HG03439 (cell line): Measurements from ENCODE around the gene CDC42BPG.

ENCODE experiments used
- ATAC-seq: cut with Tn5 transposase; IDR thresholded peaks from one replicate; pipeline ENCODE4 v1.9.1; 2021; ENCODE audit warnings: mild to moderate bottlenecking, moderate library complexity; ENCODE audit not compliant: unreplicated experiment

Gene CDC42BPG

DNA sequence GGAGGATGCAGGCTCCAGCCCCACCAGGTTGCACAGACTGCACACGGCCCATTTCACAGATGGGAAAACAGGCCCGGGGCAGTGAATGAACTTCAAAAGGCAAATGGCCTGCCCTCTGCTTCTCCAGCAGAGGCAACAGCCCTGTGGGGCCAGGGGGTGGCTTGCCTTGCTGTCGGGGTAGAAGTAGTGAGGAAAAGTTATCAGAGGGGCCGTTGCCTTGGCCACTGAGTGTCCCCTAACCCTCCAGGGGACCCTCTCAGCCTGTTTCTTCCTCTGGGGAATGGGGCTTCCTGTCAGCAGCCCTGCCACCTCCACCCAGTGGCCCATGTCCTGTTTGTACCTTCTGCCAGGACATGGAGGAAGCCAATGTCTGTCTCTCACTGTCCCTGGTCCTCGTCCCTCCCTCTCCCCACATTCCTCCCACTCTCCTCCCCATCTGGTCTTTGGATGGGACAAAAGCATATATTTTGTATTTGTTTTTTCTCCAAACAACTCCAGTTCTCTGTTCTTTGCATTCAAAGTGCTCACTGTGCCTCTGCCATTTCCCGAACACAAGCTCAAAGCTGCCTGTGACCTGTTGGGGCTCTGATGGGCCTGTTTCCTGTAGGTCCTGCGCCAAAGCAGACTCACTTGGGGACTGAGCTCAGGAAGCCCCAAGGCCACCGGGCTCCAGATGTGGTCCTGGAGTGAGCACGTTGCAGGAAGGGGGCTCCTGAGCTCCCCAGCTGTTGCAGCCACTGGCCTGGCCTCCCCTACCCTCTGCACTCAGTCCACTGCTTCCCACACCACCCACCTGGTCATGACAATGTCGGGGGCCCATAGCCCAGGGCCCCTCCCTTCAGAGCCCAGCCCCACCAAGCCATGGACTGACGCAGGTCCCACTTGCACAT, 50.9 kb downstream of the CDC42BPG start:
- ATAC-seq, result no peak

DNA sequence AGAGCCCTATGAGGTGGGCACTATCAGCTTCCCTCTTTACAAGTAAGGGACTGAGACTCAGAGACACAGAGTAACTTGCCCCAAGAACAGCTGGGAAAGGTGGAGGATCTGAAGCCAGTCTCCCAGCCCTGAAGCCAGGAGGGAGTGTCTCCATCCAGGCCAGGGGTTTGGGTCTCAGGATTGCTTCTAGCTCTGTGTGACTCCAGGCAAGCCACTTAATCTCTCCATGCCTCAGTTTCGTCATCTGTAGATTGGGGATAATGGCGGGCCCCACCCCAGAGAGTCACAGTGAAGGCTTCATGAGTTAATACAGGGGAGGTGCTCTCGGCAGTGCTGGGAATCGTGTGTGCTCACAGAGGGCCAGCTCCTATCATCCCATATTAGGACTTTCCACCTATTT, 52.0 kb downstream of the CDC42BPG start:
- ATAC-seq, result no peak

DNA sequence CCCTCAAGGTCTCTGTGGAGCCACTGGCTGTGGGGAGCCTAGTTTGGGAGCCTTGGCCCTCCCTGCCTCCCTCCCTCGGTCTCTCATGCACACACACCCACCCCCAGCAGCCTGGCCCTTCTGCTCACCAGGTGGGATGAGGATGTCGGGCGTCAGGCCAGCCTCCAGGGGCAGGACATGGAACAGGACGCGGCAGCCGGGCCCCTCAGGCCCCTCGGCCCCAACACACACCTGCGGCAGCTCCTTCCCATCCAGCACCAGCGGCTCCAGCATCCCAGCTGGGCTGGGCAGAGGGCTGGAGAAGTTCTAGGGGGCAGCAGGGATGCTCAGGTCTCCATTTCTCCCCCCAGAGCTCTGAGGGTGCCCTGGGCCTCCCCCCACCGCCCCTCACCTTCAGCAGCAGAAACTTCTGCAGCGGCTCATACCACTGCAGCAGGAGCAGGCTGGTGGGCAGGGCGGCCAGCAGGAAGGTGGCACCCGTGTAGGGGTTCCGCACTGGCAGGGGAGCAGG, 52.6 kb downstream of the CDC42BPG start:
- no peak for ATAC-seq

DNA sequence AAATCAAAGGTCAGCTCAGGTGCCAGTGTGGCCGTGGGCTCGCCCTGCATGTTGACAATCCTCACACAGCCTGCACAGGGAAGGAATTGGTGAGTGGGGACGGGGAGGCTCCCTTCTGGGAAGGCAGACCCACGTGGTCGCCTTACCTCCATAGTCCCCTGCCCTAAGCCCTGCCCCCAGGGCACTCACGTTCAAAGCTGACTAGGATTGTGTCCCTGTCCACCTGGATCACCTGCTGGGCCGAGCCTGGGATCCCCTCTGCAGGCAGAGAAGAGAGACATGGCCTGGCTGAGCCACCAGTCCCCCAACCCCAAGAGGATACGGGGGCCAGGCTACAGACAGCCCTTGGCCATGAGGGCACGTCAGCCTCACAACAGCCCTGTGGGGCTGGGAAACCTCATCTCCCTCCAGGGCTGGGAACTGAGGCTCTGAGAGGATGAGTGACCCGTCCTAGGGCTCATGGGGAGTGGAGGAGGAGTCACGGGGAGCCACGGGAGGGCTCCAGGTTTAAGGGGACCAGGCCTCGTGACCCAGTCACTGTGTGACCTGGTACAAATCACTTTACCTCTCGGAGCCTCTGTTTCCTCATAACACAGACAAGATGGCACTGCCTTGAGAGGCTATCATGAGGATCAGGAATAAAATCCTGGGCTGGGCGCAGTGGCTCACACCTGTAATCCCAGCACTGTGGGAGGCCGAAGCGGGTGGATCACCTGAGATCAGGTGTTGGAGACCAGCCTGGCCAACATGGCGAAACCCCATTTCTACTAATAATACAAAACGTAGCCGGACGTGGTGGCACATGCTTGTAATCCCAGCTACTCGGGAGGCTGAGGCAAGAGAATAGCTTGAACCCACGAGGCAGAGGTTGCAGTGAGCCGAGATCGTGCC, 54.0 kb downstream of the CDC42BPG start:
- no peak for ATAC-seq

DNA sequence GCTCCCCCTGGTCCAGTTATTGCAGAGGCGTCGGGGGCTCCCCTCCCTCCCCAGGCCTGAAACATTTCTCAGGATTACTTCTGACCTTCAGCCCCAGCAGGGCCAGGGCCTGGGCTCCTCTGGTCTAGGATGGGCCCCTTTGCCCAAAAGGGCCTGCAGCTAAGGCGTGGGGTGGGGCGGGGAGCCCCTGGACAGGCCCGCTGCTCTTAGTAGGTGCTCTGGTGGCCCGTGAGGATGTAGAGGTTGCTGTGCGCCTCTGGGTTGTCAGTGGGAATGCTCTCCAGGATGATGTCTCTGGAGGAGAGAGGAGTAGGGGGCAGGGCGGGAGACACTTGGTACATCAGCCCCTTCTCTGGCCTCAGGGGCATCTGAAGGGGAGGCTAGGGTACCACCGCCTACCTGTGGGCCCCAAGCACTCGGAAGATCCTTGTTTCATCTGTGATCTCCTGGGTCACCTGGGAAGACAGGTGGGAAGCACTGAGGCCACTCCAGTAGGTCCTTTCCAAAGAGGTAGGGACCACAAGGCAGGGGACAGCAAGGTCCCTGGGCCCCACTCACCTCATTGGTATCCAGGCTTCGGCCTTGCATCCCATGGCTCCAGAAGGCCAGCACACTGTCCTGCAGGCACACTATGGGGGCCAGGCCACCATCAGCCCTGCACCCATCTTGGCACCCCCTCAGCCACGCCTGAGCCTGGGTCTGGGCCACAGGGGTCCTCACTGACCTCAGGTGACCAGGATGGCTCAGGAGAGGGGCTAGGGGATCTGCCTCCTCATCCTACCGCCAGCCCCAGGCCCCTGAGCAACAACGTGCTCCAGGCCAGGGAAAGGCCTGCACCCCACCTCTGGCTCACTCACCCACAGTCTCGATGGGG, 54.9 kb downstream of the CDC42BPG start:
- ATAC-seq, result no peak

DNA sequence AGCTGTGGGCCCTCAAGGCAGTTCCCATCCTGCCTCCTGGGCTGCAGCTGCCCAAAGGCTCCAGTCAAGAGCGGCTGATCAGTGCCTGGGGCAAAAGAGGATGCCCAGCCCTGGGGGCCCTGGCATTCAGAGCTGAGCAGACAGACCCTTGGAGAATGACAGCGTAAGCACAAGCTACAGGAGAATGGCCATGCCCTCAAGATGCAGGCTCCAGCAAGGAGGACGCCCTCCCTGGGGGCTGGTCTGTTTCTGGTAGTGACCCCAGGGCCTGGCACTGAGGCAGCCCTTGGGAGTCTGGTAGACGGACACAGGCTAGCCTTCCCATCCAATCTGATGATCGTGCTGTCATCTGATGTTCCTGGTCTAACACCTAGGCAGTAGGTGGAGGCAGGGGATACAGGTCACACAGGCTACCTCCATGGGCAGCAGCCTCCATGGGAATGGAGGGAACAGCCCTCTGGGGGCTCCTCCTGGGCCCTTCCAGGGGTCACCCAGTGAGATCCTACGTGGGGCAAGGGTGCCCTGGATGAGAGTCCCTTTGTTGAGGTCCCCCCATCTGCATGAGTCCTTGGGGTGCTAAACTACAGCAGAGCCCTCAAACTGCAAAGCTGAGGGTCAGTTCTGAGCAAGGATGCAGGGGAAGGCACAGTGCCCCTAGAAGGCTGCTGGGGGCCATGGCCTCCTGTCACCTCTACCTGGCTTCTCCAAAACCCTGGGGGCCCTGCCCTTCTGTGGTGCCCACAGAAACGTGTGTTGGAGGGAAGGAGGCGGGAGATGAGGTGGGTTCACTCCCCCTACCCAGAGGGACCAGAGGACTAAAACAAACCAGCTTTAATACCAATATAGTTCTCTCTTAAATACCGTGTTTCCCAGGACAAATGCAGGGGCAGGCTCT, 55.9 kb downstream of the CDC42BPG start:
- no peak for ATAC-seq

DNA sequence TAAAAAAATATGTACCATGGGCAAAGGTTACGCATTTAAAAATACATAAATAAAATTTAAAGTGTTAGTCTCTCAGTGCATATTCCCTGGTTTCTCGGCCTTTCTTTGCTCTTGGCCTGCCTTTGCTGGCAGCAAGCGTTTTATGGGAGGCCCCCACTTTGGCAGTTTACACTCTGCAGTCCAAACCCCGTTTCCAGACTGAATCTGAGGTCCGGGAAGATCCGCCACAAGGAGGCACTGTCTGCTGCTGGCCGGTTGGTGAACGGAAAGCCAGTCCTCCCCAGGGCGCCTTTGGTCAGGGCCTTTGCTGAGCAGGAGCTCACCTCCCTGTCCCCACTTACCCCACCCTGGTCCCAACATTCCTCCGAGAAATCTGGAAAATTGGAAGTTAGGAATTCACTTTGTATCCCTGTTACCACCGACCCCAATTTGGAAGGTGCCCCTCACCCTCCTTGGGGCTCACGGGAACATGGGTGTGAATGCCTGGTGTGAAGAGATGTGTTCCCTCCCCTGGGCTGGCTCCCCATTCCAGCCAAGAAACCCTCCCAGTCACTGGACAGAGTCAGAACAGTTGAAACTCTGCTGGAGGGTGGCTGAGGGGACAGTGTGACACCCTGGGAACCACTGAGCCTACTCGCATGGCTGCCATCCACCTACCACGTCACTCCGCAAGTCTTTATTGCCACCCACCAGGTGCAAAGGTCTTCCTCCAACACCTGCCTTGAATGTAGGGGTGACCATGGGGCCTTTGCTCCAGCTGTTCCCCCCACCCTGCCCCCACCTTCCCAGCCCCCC, 56.7 kb downstream of the CDC42BPG start:
- no peak for ATAC-seq

DNA sequence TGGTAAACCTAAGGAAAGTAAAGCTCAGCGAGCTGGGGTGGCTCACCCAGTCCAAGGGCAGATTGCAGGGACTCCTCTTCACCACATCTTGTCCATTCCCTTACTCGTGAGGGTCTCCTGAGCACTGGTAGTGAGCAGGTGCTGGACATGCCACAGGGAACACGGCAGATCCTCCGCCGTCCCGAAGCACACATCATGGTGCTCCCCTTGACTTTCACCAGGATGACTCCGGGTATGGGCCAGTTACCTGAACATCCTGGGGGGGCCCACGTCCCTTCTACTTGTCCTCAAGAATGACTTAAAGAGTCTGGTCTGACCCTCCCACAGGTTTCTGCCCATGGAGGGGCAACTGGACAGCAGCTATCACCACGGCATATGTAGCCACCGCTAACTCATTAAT, 58.1 kb downstream of the CDC42BPG start:
- ATAC-seq, result no peak

DNA sequence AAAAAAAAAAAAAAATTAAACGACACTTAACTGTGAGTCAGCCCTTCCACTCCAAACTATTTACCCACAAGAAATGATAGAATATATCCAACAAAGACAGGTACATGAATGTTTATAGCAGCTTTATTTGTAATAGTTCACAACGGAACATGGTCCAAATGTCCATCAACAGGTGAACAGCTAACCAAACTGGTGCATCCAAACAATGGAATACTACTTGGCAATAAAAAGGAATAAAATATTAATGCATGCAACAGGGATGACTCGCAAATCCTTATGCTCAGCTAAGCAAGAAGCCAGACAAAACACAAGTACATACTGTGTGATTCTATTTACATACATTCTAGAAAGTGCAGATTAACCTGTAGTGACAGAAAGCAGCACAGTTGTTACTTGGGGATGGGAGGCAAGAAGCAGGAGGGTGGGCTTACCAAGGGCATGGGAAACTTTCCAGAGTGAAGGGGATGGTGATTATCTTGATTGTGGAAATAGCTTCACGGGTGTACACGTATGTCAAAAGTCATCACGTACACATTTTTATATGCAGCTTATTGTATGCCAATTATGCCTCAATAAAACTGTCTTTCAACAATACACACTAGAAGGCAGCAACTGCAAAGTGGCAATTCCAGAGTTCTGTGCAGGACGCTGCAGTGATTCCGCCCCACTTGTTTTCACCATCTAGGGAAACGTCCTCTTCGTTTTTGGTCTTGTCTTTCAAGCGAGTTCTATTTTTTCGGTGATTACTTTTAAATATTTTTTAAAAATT, 59.5 kb downstream of the CDC42BPG start:
- no peak for ATAC-seq

DNA sequence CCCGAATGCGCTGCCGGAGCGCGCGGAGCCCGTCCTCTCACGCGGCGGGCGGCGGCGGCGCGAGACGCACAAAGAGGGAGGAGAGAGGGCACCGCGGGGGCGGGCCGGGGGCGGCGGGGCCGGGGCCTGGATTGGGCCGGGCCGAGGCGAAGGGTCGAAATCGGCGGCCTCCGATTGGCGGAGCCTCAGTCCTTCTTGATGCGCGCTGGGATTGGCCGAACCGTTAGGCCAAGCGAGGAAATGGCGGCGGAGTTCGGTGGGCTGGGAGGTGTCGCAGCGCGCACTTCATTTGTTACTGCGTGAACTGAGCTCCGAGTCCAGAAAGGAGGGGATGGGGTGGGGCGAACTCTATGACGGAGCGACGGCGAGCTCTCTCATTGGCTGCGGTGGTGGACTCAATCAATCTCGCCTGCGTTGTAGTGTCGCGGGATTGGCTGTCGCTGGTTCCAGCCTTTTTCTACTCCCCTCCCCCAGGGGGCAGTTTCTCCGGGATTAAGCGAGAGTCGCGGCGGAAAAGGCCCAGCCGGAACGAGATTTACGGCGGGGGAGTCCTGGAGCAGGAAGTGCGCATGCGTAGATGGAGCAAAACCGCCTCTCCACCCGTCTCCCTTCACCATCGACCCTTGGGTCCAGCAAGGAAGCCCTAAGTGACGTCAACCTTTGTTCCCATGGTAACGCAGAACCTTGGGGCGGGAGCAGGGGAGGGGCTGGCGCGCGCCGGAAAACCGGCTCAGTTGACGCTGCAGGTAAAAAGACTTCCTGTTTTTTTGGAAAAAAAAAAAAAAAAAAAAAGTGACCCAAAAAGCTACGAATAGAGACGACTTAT, 65.8 kb downstream of the CDC42BPG start, which contains the start of gene SF1:
SF1 (minus strand) TSS at position 70 of the 826 bp plus-strand sequence. CDS start 150 bp downstream, outside the sequence.
- peak; percentile 83 for ATAC-seq

DNA sequence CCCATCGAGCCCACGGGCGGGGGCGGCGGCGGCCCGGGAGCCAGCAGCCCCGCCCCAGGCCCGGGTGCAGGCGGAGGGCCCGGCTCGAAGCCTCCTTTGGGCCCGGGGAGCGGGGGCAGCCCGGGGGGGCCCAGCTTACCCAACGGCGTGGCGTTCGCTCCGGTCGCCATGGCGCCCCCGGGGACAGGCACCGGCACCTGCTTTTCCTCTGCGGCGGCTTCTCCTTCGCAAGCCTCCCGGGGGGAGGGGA, 66.3 kb downstream of the CDC42BPG start:
- no peak for ATAC-seq

DNA sequence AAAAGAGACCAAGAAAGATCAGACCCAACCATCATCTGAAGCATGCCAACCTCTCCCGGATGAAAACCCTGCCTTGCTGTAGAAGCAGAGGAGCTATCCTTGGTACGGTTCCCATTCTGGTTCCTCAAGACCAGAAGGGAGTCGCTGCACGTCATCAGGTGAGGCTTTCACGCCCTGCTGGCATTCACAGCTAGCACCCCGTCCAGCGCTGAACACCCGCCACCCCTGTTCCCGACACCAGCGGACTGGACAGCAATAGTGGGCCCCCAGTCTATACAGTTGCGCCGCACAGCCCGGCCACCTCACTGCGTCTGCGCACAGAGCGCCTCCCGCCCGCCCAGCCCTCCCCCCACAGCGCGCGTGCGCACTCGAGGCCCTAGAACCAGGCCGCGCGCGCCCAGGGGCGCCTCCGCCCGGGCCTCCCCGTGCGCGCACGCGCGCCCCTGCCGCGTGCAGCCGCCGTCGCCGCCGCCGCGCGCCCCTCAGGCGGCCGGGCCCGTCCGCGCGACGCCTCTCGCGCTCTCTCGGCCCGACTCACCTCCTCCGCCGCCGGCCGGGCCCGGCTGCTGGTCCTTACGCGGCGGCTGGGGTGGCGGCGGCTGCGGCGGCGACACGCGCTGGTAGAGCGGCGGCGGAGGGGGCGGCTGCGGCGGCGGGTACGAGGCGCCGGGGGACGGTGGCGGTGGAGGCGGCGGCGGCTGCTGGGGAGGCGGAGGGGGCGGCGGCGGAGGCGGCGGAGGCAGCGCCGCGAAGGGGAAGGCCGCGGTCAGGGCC, 66.8 kb downstream of the CDC42BPG start:
- ATAC-seq, result peak; percentile 15

DNA sequence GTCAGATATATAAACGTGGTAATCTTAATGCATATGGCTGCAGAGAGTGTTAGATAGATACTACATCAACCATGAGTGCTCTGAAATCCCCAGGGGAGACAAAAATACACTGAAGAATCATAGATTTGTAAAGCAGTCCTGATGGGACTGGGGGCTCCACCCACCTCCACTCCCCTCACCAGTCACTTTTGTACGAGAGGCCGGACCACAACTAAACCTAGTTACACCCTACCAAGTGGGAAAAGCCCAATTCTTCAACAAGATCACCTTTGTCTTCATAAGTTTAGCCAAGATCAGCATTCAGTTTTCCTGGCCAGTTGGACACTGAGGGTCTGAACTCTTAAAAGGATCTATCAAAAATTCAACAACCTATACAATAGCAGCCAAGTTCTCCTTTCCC, 67.6 kb downstream of the CDC42BPG start:
- no peak for ATAC-seq

DNA sequence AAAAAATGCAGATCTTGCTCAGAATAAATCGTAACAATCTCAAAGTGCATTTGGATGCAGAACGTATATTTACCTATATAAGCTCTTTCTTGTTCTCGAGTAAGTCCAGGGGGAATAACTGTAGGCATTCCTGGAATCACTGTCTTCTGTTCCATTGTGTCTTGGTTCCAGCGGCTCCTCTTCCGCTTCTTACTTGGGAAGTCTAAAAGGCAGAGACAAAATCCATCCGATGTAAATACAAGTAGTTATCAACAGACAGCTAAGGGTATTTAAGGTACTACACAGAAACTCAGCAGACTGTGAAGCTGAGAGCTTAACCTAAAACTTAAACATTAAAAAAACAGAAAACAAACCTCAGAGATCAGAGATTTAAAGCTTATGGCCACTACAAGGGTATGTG, 68.0 kb downstream of the CDC42BPG start:
- no peak for ATAC-seq

DNA sequence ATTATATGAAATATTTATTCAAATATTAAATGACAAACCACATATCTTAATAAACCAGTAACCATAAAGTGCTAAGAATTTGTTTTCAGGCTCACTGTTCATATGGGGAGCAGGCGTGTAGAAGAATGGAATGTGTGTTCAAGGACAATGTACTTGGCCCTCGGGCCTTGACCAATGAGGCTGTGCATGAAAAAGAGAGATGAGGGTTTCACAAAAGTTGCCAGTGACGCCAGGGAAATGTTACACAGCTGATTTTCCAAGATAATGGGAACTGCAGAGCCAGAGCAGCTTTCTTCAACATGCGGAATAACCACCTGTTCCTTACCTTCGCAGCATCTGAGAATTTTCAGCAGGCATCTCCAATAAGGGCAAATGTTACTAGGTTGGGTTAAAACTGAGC, 70.3 kb downstream of the CDC42BPG start:
- ATAC-seq, result no peak
